Fibroblast of upper back skin (primary cell): Measurements from ENCODE around the gene MSMP.

Experiments
- DNase-seq: peaks from one replicate; pipeline ENCODE4 v3.0.0-alpha.2; 2013

The MSMP gene

DNA sequence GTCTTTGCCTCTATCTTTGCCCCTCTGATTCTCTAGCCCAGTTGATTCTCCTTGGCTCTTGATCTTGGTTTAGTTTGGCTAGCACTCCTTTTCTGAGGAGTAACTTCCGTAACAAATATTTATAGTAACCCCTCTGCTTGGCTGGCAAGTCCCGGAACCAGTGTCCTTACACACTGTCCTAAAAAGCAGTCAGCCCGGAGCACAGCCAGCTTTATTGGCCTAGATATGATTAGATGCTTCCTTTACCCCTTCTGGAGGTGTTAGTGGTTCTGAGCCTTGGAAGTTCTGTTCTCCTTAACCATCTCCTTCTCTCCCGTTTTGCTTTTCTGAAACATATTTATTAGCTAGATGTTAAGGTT, 17.0 kb upstream of the MSMP start:
- DNase-seq: no peak

DNA sequence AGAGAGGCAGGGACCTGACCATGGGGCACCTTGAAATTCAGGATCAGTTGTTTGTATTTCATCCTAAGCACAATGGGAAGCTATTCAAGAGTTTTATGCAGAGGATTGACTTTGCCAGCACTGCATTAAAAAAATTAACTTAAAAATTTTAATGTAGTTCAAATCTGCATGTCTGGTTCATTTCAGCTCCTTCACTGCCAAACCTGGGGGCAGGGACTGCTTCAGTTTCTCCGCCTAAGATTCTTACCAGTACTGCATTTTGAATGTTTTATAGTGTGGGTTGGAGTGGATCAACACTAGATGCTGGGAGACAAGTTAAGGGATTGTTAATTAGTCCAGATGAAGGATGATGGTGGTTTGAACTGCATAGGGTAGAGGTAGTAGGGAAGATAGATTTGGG, 15.7 kb upstream of the MSMP start:
- DNase-seq: no peak

DNA sequence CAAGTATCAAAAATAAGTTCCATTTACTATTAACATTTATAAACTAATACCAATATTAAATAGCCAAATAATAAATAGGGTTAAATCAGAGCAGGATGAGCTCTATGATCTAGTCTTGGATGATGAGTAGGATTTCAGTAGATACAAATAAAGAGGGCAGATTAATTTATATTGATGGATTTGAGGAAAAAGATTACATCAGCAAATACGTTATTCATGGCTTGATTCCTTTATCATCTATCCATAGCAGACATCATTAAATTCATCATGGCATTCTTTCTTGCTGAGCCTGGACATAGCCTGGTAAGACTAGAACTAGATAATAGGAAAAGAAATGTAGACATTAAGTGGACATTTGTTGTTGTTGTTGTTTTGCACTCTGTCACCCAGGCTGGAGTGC, 13.4 kb upstream of the MSMP start:
- DNase-seq: no peak

DNA sequence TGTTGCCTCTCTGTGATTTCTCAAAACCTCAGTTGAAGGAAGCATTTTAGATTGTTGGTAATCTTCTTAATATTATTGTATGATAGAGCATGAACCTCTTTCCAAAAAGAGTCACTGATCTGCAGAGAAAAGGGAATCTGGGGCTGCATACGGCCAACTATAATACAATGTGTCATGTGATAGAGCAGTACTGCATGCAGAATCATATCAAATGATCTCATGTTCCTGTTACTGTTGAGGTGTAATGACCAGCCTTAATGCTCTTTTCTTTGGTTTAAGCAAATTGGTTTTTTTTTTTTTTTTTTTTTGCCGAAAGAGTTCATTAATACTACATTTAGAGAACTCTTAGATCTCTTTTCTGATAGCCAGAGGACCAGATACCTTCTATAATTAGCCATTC, 12.9 kb upstream of the MSMP start:
- no peak for DNase-seq

DNA sequence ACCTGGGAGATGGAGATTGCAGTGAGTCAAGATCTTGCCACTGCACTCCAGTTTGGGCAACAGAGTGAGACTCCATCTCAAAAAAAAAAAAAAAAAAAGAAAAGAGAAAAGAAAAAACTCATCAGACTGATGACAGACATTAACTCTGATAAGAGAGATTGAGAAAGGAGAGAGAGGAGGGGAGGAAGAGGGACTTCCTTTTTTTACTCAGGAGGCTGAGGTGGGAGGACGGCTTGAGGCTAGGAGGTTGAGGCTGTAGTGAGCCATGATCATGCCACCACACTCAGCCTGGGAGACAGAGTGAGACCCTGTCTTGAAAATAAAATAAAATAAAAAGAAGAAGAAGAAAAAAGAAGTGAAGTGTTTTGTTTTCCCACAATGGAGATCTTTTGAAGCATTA, 9.7 kb upstream of the MSMP start:
- DNase-seq: no peak

DNA sequence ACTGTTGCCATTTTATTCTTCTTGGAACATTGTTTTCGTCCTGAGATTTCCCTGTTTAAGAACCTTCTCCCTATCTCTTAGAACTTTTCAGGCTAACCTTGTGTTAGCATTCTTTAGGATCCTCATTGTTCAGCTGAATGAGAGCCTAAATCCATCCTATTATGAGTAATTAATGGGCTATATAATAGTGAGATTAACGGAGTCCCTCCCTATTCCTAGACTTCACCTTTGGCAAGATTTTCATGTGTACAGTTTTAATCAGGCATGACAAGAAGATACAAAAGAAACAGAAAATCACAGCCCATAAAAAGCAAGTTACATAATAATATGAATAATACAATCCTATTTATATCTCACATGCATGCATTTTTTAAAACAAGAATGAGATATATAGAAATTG, 9.1 kb upstream of the MSMP start:
- no peak for DNase-seq

DNA sequence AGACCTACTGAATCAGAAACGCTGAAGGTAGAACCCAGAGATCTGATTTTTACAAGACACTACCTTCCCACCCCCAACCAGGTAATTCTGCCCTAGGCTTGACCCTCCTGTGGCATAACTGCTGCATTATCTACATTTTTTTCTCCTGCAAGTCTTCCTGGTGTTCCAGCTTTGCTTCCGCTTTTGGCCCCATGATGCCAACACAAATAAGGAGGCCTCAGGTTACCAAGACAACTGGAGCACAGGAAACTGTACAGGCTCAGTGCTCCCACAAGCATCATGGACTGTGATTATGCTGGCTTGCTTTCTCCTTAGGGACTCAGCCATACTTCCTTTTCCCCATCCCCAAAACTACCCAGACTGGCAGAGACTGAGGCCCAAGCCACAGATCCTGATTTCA, 6.6 kb upstream of the MSMP start:
- DNase-seq: peak; percentile 24

DNA sequence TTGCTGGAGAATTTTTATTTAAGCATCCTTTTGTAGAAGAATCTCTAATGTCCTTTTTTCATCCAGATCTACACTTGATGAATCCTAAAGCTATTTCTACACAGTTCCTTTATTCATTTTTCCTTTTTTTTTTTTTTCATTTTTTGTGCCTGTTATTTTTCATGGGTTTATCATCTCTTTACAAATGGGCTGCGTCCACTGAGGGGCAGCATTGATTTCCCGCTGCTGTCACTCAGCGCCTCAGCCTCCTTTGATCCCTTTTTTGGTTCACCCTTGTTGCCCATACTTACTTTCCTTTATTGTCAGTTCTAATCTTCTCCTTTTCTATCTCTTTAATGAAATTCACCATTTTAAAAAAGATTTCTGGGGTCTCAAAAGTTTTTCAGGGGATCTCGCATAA, 5.7 kb upstream of the MSMP start:
- no peak for DNase-seq

DNA sequence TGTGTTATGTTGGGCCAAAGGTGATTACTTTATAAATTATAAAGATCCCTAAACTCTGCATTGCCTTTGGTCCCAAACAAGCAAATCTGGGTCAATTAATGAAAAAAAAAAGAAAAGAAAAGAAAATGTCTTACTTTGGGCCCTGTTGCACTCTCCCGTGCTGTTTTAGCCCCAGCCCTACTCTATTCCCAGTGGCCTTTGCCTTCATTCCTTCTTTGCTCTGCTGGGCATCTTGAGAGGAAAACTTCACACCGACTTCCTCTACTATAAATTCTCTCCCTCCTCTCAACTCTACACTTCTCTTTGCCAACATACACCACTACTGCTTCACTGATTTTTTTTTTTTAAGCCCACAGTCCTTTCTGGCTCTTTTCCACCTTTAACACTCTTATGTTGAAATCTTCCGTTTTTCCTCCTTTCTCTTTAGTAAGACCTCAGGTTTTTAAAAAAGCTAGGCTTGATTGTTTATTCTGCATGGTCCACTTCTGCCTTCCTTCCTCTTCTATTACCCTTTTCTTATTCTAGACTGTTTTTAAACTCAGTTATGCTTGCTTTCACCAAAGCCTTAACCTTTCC, 4.5 kb upstream of the MSMP start:
- no peak for DNase-seq

DNA sequence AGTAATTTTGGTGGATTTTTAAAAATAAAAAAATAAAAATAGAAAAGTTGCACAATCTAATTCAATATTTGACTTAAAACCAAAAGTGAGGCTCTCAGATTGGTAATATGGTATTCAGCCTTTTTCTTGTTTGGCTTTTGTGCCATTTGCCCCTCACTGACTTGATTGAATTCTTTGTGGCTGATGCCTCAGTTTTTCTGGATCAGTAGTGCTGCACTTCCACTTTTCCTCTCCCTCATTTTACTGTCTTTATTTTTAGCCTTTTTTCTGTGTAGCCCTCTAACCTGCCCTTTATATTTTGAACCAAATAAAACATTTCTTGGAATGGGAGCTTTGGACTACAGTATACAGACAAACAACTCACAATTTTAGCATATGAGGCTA, 3.8 kb upstream of the MSMP start:
- no peak for DNase-seq

DNA sequence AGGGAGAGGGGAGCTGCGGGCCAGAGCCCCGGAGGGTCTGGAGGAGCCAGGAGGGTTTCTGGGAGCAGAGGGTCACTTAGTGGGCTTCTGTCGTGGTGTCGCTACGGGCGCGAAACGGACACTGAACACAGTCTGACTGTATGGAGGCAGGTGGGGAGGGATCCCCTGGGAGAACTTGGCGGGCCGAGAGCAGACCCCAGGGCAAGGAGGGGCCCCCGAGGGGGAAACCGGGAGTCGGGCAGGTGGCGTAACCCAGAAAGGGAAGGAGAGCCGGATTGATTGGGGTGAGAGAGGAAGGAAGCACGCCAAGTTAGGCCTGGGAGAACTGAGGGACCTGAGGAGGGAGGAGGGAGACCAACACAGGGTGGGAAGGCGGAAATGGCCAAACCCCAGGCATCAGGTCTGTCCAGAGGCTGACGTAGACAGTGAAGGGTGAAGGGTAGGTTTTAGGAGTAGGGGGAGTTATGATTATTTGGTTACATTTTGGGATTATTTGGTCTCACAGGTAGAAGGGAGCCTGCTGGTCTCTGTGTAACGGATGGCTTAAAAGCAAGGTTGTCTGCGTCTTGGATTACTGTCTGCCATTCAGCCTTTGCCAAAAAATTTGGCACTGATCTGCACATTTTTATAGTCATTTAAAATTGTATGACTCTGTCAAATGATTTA, 3.3 kb upstream of the MSMP start:
- no peak for DNase-seq

DNA sequence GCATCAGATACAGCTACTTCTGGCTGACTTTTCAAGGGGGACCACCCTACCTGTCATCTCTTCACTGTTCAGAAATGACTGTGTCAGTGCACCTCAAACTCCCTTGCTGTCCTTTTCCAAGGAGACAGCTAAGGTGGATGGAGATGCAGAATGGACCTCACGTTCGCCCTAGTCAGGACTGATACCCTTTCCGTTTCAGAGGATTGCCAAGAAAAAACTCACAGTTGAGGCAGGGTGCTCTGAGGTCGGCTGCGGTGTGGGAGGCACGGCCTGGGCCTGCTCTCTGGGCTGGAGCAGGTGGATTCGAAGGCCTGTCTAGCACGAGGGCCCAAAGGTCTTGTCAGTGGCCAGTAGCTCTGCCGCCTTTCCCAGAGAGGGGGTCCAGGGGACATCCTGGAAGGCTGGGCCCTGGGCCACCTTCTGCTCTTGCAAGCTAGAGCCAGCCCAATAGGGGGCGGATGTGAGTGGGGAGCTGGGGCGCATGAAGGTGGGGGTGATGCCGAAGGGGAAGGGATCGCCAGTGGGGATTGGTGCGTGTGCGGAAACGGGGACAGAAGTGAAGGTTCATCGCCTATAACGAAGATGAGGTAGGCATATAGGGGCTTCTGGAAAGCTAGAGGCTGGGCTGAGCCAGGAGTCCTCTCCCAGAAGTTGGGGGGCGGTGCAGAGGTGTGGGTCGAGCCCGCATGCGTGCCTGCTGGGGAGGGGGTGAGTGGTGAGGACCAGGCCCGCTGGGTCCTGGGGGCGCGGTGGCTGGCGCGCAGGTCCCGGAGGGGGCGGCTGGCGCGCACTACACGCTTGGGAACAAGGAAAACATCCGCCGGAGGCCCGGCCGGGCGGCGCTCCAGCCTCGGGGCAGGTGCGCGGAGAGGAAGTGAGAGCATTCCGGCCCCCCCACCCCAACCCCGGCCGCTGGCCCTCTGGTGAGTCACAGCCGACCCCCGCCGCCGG, 2.5 kb upstream of the MSMP start:
- no peak for DNase-seq

DNA sequence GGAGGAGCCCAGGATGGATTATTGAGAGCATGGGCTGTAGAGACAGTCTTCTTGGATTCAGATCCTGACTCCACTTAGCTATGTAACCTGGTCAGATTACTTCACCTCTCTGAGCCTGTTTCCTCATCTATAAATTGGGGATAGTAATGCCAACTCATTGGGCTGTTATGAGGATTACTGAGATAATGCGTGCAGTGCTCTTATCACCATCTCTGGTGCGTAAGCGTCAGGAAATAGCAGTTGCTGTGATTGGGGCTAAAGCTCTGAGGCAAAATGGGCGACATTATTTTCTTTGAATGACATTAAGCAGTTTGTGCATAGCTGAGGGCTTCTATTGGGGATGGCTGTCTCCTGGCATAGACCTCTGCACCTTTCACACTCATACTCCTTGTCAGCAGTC, 995 bp upstream of the MSMP start:
- no peak for DNase-seq

DNA sequence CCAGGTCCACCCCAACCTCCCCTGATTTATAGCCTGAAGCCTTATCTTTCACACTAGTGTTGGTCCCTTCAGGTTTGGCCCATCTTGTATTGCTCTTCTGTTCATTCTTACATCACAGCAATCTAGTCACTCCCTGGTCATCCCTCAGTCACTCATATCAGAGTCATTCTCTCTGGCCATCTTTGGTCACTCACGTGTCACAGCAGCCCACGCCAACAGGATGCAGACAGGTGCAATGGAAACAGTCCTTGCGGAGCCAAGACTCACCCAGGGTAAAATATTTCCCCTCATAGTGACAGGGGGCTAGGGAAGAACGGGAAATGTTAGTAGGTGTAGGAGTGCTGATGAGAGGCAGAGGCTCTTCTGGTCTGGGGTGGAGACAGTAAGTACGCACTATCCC, 610 bp downstream of the MSMP start:
- DNase-seq: no peak

DNA sequence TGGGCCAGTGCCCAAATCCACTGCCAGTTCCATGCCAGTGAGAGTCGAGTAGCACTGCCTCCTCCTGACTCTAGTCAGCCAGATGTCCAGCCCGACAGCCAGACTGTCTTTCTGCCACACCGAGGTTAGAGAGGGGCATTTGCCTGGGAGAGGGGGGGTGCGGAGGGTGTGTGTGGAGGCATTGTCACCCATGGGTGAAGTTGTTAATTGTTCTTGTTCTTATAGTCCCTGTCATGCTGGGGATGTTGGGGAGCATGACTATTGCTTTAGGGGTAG, 3.9 kb downstream of the MSMP start:
- no peak for DNase-seq

DNA sequence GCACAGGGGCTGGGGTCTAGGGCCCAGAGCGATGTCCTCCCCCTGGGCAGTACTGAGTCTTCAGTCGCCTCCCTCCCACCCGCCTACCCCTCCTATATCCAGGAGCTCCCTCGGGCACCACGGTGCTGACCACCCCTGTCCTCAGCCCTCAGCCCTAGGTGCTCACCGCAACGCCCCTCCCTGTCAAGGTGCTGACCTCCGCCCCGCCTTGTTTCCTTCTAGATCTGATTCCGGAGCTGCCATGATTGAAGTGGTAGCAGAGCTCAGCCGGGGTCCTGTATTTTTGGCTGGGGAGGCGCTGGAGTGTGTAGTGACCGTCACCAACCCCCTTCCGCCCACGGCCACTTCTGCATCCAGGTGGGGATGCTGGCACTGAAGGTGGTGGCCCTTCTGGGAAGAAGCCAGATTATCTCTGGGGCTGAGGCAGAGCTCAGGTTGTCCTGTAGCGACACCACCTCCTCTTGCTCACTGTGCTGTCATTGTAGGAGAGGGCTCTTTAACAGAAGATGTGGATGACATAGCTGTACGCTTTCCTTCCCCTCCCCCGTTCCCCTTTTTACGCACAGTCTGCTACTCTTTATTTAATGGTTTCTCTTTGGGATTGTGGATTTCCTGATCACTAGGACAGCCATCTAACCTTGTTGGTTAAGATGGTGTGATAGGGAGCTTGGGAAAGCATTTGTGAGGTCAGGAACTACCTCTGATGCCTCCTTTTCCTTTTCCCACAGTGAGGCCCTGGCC, 4.4 kb downstream of the MSMP start:
- no peak for DNase-seq

DNA sequence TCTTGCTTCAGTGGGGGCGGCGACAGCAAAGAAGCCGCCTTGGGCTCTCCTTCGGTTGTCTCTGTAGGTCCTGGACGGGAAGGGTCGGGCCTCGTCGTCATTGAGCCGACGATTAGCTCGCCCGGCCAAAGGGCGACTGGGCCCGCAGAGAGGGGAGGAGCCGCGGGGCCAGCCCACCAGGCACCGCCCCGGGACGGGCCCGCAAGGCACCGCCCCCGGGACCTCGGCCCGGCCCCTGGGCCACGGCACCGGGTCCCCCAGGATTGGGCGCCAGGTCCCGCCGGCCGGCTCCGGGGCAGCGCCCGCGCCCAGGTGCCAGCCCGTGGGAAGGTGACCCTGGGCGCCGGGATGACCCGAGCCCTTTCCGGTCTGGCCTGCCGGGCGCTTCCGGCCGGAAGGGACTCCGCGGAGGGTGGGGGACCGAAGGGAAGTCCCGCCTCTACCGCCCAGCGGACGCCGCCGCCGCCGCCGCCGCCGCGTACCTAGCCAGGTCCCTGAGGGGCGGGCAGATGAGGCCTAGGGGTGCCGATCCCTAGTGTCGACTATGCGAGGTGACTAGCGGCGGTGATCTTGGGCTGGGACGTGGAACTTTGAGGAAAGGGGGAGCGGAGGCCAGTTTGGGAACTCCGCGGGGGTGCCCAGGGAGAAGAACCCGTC, 5.1 kb downstream of the MSMP start, which contains the start of the genes GBA2 and RGP1:
Gene GBA2 (minus strand): TSS at position 371 of the 657 bp plus-strand sequence. CDS start 524 bp downstream, outside the sequence.
Gene RGP1 (plus strand): TSS at position 430 of the 657 bp plus-strand sequence. CDS start 469 bp downstream, outside the sequence.
- DNase-seq: peak; percentile 53

DNA sequence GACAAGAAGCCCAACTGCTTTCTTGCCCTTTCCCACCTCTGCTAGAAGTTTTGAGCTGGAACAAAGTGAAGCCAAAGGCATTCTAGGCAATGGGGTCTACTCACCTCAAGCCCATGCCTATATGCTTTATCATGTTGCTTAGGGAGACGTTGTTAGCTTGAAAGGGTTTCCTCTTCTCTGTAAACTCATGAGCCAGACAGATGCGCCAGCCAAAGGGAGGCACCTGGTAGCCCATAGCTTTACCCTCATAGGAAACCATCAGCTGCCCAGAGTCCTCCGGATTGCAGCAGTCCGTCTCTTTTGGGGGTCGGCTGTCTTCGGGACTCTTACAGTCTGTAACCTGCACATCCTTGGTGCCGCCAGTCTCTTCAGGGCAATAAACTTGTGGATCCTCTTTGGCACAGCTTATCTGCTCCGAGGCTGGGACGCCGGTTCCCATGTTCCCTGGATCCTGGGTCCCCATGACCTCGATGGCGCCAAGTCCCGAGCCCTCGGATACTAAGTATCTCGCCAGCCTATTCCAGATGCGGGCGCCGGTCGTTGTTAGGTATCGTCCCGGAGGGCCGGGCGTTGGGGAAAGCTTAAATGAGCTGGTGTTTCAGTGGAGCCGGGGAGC, 5.7 kb downstream of the MSMP start:
- DNase-seq: no peak

DNA sequence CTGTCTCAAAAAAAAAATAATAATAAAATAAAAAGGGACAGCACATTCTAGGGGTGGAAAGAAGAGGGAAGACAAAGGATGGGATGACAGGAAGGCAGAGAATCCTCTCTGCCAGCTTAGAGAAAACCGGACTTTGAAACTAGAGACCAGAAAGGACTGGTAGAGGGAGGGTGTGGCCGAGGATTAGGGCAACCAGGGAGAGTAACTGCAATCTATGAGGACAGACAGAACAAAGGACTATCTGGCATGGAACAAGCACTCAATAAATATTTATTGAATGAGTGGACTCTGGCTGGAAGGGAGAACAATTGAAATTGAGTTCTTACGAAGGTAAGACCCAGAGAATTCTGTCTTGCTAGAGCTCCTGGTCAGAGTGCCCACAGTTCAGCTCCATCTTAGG, 7.5 kb downstream of the MSMP start:
- no peak for DNase-seq

DNA sequence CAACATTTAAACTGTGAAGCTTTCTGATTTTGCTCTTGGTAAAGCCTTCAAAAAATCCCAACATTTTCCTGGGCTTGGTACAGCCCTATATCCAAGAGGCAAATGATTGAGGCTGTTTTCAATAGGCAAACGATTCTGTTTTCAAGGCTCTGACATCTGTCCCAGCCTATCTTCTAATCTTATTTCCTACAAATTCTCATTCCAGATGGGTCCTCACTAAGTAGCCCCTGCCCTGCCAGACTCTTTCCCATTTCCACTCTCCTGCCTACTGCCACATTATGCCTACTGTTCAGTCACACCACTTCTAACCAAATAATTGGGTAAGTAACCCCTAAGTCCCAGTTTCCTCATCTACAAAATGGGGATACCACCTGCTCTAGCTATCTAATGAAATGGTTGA, 8.5 kb downstream of the MSMP start:
- DNase-seq: no peak

DNA sequence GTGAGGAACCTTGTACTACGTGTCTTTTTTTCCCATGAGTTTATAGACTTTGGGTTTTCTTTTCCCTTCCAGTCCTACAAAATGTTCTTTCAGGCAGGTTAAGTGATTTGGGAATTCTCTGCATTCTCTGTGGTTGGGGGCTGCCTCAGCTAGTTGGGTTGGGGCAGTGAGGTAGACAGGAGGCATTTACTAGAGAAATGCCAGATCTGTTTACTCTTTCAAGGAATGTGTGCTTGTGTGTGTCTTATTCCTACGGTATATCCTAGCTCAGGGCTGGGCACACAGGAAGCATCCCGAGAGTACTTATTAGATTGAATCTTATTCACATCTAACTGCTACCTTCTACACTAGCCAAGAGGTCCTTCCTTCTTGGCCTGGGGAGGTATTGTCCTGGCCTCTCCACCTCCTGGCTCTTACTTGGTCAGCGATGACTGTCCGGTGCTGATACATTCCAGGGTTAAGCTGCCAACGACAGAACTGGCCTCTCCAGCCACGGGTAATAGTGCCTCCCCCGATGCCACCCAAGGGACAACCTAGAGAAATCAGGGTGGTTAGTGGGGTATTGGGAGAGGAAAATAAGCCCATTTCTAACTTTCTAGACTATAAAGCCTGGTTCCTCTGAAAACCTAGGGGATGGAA, 10.1 kb downstream of the MSMP start:
- no peak for DNase-seq

DNA sequence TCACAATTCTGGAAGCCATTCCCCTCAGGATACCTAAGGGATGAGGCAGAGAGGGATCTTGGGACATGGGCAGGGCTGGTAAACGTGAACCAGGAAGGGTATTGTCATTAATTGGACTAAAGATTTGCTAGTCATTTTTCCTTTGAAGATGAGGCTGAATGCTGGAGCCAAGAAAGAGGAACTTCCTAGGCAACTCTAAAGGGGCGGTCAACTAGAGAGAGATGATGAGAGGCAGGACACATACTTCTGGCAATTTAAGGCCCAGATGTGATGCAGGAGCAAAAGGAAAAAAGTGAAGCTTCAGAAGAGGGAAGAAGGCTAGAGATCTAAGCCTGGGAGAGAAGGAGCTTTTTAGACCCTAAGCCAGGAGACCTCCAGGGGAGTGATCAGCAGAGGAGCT, 10.6 kb downstream of the MSMP start:
- no peak for DNase-seq
